ENCODE measurements around the gene COLEC11.

Gene COLEC11

GRCh38 chr2:3585261-3586109 lies 9.4 kb upstream of the COLEC11 start:
- no peak for DNase-seq

- DNase-seq, result no peak
Observed at GRCh38 chr2:3586220-3586619, 8.7 kb upstream of the COLEC11 start.

GRCh38 chr2:3587021-3587420 lies 7.9 kb upstream of the COLEC11 start:
- DNase-seq, result no peak

- no peak for DNase-seq
Observed at GRCh38 chr2:3587432-3587831, 7.5 kb upstream of the COLEC11 start.

- no peak for DNase-seq
Observed at GRCh38 chr2:3588084-3588483, 6.8 kb upstream of the COLEC11 start.

- no peak for DNase-seq
Observed at GRCh38 chr2:3589086-3589485, 5.8 kb upstream of the COLEC11 start.

- no peak for DNase-seq
Observed at GRCh38 chr2:3595404-3595803, 492 bp downstream of the COLEC11 start.

- no peak for DNase-seq
Observed at GRCh38 chr2:3595985-3596384, 1.1 kb downstream of the COLEC11 start.

- no peak for DNase-seq
Observed at GRCh38 chr2:3596901-3597417, 2.0 kb downstream of the COLEC11 start.

- DNase-seq, result no peak
Observed at GRCh38 chr2:3597567-3597966, 2.7 kb downstream of the COLEC11 start.

- DNase-seq, result no peak
Observed at GRCh38 chr2:3598197-3598910, 3.4 kb downstream of the COLEC11 start.

- no peak for DNase-seq
Observed at GRCh38 chr2:3598912-3599854, 4.3 kb downstream of the COLEC11 start.

GRCh38 chr2:3600256-3600855 lies 5.4 kb downstream of the COLEC11 start:
- no peak for DNase-seq

- DNase-seq, result no peak
Observed at GRCh38 chr2:3601561-3602271, 6.8 kb downstream of the COLEC11 start.

- DNase-seq, result no peak
Observed at GRCh38 chr2:3602553-3603339, 7.8 kb downstream of the COLEC11 start.

- DNase-seq, result no peak
Observed at GRCh38 chr2:3603536-3604206, 8.8 kb downstream of the COLEC11 start.

GRCh38 chr2:3604207-3604877 lies 9.4 kb downstream of the COLEC11 start:
- DNase-seq, result no peak

GRCh38 chr2:3604991-3605961 lies 10.4 kb downstream of the COLEC11 start:
- peak; percentile 69 for DNase-seq

GRCh38 chr2:3606028-3606369 lies 11.1 kb downstream of the COLEC11 start:
- DNase-seq, result no peak
